Pancreas (tissue), 10 donors: ENCODE measurements around the gene TCF15. TPM values are rescaled to one million over a fixed set of nuclear protein-coding genes. Genes with fewer than 3 reads are reported as not detected.

Experiments
- ATAC-seq, 4 donors: fragments of 200-7000 bp; cut with Tn5 transposase; one replicate each; pipeline versions ENCODE4 v1.8.0 to v1.9.1; 2020; ENCODE audit warnings: mild to moderate bottlenecking in 4 of 4, moderate library complexity in 4 of 4
- DNase-seq, 6 donors: peaks; one replicate each; pipeline ENCODE4 v3.0.0-alpha.2; 2020
- FAIRE-seq: peaks from 2 replicates; lab custom pipeline; 2012; peaks lifted over from hg19 to GRCh38; lab: Jason Lieb, UNC
- H3K27ac ChIP-seq, 4 donors: fragments of 200-600 bp; sonication (generic); 1 replicate in 3 of 4; 2 replicates in 1 of 4; pipeline versions ENCODE4 v1.5.0 to v1.8.0; 2020
- H3K27me3 ChIP-seq, 4 donors: fragments of 200-600 bp; one replicate each; pipeline ENCODE4 v1.8.0; 2021
- H3K36me3 ChIP-seq, 3 donors: fragments of 200-600 bp; sonication (generic) in 1 of 3; one replicate each; pipeline versions ENCODE4 v1.5.0 to v1.8.0; 2020 to 2021
- H3K4me1 ChIP-seq, 3 donors: fragments of 200-600 bp; one replicate each; pipeline ENCODE4 v1.8.0; 2021
- H3K4me3 ChIP-seq, 4 donors: fragments of 200-600 bp; sonication (generic) in 2 of 4; one replicate each; pipeline versions ENCODE4 v1.5.0 to v1.8.0; 2020 to 2021
- H3K9me3 ChIP-seq, 4 donors: fragments of 200-600 bp; one replicate each; pipeline ENCODE4 v1.8.0; 2021
- WGBS, 2 donors: extraction: QIAGEN DNeasy Blood & Tissue Kit; methylation state at CpG; one replicate each; pipeline ENCODE4 v1.1.7; 2013; 5-methylcytosine and 5-hydroxymethylcytosine counted together
- intact Hi-C, 3 donors: fragments of 100-400 bp; cut with DNase I; formaldehyde crosslinking; loops; one replicate each; pipeline versions ENCODE4 v1.11.1 to v1.14.2; 2022
- polyA plus RNA-seq, 2 donors: library from polyadenylated mRNA; stranded (reverse); fragments of 200-250 nt; gene quantifications; one replicate each; pipeline ENCODE4 v1.2.3, GENCODE V29; 2013
- total RNA-seq, 6 donors: library from RNA; stranded (reverse); fragmentation: NEBNext Ultra II Directional in 4 of 6; extraction: Animal tissue kit (Norgen Biotek cat#: 25700) in 4 of 6; gene quantifications; one replicate each; pipeline versions ENCODE4 v1.2.1 to v1.2.4, GENCODE V29; 2021 to 2023
- TF ChIP-seq, protein P1 (sequence below), 4 donors: fragments of 200-600 bp; sonication (generic) in 3 of 4; IDR thresholded peaks; one replicate each; pipeline versions ENCODE4 v1.5.0 to v1.8.0; 2021; ENCODE audit warnings: antibody characterized with exemption in 4 of 4
- donor health status: healthy with polysubstance abuse.
- donor health status: DM: no; HTN: no; CAD: no; lungs with moderate emphysema.
- donor health status: DM: no; HTN: no; CAD: no.
- donor health status: control.
- donor health status: control.
- donor health status: Bipolar disorder and iron deficiency.
- donor health status: DM: yes; HTN: yes; CAD: no.
- donor health status: DM: no; HTN: no; CAD: no.
- donor health status: DM: no; HTN: no; CAD: no.
- donor health status: DM: yes; HTN: yes; CAD: no.

TCF15 gene
- total and polyA plus RNA-seq, 8 donors = 0.16 to 0.80 (median 0.20) TPM; not detected in 1

DNA sequence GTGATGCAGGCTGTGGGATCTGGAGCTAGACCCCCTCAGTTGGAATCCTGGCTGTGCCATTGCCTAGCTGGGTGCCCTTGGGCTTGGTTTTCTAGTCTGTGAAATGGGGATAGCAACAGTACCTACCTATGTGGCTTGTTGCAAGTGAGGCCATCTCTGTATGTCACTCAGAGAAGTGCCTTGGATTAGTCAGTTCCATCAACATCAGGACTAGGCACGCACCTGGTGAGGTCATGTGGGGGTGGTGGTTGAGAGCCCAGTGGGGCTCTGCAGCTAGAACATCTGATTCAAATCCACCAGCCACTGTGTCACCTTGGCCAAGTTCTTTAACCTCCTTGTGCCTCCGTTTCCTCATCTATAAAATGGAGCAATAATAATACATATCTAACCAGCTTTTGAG, 12.5 kb downstream of the TCF15 start:
- no peaks in the 10 kb centered on the region for H3K36me3 ChIP-seq
- H3K9me3 ChIP-seq = no peaks in the 10 kb centered on the region
- WGBS, 2 donors = 86 to 88% methylated on average over 2 of the region's 2 CpGs
- ATAC-seq (no peak), DNase-seq (no peak), FAIRE-seq (no peak)
- no peak overlapping the region for H3K4me3 ChIP-seq
- intact Hi-C loops = no loop called here
- H3K27me3 ChIP-seq = no peaks in the 10 kb centered on the region
- H3K4me1 ChIP-seq = no peaks in the 10 kb centered on the region
- TF ChIP-seq, protein P1, sequence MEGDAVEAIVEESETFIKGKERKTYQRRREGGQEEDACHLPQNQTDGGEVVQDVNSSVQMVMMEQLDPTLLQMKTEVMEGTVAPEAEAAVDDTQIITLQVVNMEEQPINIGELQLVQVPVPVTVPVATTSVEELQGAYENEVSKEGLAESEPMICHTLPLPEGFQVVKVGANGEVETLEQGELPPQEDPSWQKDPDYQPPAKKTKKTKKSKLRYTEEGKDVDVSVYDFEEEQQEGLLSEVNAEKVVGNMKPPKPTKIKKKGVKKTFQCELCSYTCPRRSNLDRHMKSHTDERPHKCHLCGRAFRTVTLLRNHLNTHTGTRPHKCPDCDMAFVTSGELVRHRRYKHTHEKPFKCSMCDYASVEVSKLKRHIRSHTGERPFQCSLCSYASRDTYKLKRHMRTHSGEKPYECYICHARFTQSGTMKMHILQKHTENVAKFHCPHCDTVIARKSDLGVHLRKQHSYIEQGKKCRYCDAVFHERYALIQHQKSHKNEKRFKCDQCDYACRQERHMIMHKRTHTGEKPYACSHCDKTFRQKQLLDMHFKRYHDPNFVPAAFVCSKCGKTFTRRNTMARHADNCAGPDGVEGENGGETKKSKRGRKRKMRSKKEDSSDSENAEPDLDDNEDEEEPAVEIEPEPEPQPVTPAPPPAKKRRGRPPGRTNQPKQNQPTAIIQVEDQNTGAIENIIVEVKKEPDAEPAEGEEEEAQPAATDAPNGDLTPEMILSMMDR (IDR thresholded peaks at IDR 0.05) = no peak
- no peak overlapping the region for H3K27ac ChIP-seq

DNA sequence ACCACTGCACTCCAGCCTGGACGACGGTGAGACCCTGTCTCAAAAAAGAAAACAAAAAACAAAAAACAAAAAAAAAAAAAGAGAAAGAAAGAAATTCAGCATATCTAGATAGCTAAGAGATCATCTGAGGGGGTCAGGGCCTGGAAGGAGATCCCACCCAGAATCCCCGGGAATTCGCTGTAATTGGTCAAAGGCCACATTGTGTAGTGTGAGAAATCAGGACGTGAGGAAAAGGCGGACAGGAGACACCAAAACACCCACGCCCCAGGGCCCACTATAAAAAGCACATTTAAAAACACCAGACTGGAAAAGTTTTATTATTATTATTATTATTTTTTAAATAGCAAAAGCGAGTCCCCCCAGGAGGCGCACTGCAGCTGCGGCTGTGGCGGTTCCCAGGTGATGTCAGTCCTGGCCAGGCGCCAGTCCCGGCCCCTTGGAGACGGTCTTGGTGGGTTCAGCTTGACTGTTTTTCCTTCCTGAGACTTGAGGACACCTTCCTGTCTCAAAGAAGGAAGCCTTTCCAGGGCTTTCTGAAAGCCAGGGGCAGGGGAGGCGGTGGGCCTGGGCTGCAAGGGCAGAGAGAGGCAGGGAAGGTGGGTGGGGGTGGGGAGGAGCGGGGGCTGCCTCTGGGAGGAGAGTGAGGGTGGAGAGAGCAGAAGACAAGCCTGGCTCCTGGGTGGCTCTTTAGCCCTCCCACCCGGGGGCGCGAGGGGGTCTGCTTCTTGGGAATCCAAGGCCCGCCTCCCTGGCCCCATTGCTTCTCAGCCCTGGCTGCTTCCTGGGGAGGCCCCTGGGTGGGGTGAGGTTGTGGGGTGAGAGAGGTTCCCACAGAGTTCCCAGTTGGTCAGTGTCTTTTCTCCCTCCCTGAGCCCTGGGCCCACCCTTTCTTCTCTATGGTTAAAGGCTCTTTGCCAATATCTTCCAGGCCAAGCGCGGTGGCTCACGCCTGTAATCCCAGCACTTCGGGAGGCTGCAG, 14.5 kb downstream of the TCF15 start:
- Histone ChIP-seq H3K36me3 (no peaks in the 10 kb centered on the region), H3K4me1 (no peaks in the 10 kb centered on the region), H3K4me3 (no peak overlapping the region), H3K27me3 (no peaks in the 10 kb centered on the region), H3K9me3 (no peaks in the 10 kb centered on the region), H3K27ac (no peak overlapping the region)
- FAIRE-seq (no peak), DNase-seq (no peak), ATAC-seq (no peak)
- 65 to 71% methylated on average over 24 of the region's 24 CpGs for WGBS, 2 donors
- intact Hi-C loops = no loop called here
- TF ChIP-seq, protein P1 (IDR thresholded peaks at IDR 0.05) = no peak

DNA sequence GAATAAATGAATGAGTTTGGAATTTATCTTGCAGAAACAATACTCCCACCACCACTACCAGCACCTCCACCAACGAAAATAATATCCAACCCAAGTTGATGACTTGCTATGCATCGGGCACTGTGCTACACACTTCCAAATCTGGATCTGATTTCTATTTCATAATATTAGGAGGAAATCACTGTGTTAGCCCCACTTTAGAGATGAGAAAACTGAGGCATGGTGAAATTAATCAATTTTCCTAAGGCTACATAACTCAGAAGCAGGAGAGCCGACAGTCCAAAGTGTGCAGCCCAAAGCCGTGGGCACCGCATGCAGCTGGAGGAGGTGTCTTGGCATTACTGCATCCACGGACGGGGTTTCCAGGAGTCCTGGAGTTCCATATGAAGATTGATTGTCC, 17.6 kb downstream of the TCF15 start:
- H3K4me1 ChIP-seq = no peaks in the 10 kb centered on the region
- no peaks in the 10 kb centered on the region for H3K27me3 ChIP-seq
- 67 to 83% methylated on average over 7 of the region's 7 CpGs for WGBS, 2 donors
- FAIRE-seq (no peak), ATAC-seq (no peak), DNase-seq (no peak)
- intact Hi-C loops = no loop called here
- H3K9me3 ChIP-seq = no peaks in the 10 kb centered on the region
- no peaks in the 10 kb centered on the region for H3K36me3 ChIP-seq
- TF ChIP-seq, protein P1 (IDR thresholded peaks at IDR 0.05) = no peak
- no peak overlapping the region for H3K4me3 ChIP-seq
- no peak overlapping the region for H3K27ac ChIP-seq

DNA sequence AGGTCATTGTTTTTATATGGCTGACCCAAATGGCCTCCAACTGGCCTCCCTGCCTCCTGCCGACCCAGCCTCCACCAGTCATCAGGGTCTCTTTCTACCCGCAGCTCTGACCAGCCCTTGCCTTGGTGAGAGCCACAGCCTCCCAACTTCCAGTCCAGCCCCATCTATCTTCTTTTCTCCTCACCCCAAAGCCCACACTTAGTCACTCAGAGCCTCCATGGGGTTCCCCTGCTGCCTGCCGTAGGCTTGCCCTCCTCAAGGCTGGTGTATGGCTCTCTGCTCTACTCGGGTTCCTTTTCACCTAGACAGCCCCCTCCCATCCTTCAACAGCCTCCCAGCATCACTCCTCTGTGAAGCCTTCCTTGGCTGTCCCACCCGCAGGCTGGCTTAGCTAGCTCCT, 18.2 kb downstream of the TCF15 start:
- no peak for FAIRE-seq
- intact Hi-C loops = no loop called here
- WGBS, 2 donors = 60 to 65% methylated on average over 5 of the region's 5 CpGs
- no peaks in the 10 kb centered on the region for H3K27me3 ChIP-seq
- ATAC-seq = no peak
- H3K9me3 ChIP-seq = no peaks in the 10 kb centered on the region
- H3K36me3 ChIP-seq = no peaks in the 10 kb centered on the region
- H3K4me3 ChIP-seq = no peak overlapping the region
- no peak for DNase-seq
- no peaks in the 10 kb centered on the region for H3K4me1 ChIP-seq
- no peak overlapping the region for H3K27ac ChIP-seq
- TF ChIP-seq, protein P1 (IDR thresholded peaks at IDR 0.05) = no peak
